Keratinocyte (primary cell): ENCODE results near the gene SF3B6. TPM values are rescaled to one million over a fixed set of nuclear protein-coding genes. Genes with fewer than 3 reads are reported as not detected.

Experiments
- DNase-seq: peaks from one replicate; pipeline ENCODE4 v3.0.0-alpha.2; 2011; ENCODE audit warnings: low read depth, missing footprints, low spot score
- FAIRE-seq: peaks from 2 replicates; lab custom pipeline; 2011; peaks lifted over from hg19 to GRCh38; lab: Jason Lieb, UNC
- H2AFZ ChIP-seq: 2 replicates; pipeline ENCODE4 v1.6.0; 2012; ENCODE audit warnings: low read length, control low read depth, inconsistent platforms; ENCODE audit not compliant: control insufficient read depth
- H3K27ac ChIP-seq: 2 replicates; pipeline ENCODE4 v1.5.1; 2011; ENCODE audit warnings: low read length; ENCODE audit not compliant: control insufficient read depth, insufficient read depth
- H3K27me3 ChIP-seq: 3 replicates; pipeline ENCODE4 v1.6.0; 2011; ENCODE audit warnings: low read length; ENCODE audit not compliant: control insufficient read depth, insufficient read depth; ENCODE audit errors: extremely low read depth
- H3K36me3 ChIP-seq, 2 experiments: 2 replicates in 1 of 2; 3 replicates in 1 of 2; pipeline ENCODE4 v1.5.1; 2011; ENCODE audit warnings: low read length in 2 of 2, mild to moderate bottlenecking in 1 of 2; ENCODE audit not compliant: control insufficient read depth in 2 of 2, insufficient read depth in 2 of 2; ENCODE audit errors: extremely low read depth in 1 of 2
- H3K4me1 ChIP-seq: 3 replicates; pipeline ENCODE4 v1.5.1; 2011; ENCODE audit warnings: low read length; ENCODE audit not compliant: control insufficient read depth, insufficient read depth; ENCODE audit errors: extremely low read depth
- H3K4me2 ChIP-seq: 3 replicates; pipeline ENCODE4 v1.6.0; 2011; ENCODE audit warnings: low read depth, low read length; ENCODE audit not compliant: control insufficient read depth, insufficient read depth; ENCODE audit errors: extremely low read depth
- H3K4me3 ChIP-seq, 3 experiments: fragments of 200-600 bp in 1 of 3; sonication (generic) in 1 of 3; 2 replicates in 2 of 3; 3 replicates in 1 of 3; pipeline ENCODE4 v1.5.1; 2011 to 2016; ENCODE audit warnings: low read length in 3 of 3, mild to moderate bottlenecking in 3 of 3, control low read depth in 2 of 3, inconsistent platforms in 1 of 3, low read depth in 1 of 3, mixed read lengths in 1 of 3, mixed run types in 1 of 3, moderate library complexity in 1 of 3; ENCODE audit not compliant: control insufficient read depth in 2 of 3, insufficient read depth in 2 of 3; ENCODE audit errors: extremely low read depth in 1 of 3
- H3K79me2 ChIP-seq: 2 replicates; pipeline ENCODE4 v1.6.0; 2012; ENCODE audit warnings: low read length; ENCODE audit not compliant: control insufficient read depth, insufficient read depth
- H3K9ac ChIP-seq: 3 replicates; pipeline ENCODE4 v1.6.0; 2011; ENCODE audit warnings: low read length; ENCODE audit not compliant: control insufficient read depth, insufficient read depth; ENCODE audit errors: extremely low read depth
- H3K9me1 ChIP-seq: 3 replicates; pipeline ENCODE4 v1.6.0; 2011; ENCODE audit warnings: low read length; ENCODE audit not compliant: control insufficient read depth, insufficient read depth; ENCODE audit errors: extremely low read depth
- H3K9me3 ChIP-seq: 2 replicates; pipeline ENCODE4 v1.5.1; 2012; ENCODE audit warnings: low read depth, low read length; ENCODE audit not compliant: control insufficient read depth
- H4K20me1 ChIP-seq: 3 replicates; pipeline ENCODE4 v1.6.0; 2011; ENCODE audit warnings: low read length; ENCODE audit not compliant: control insufficient read depth, insufficient read depth; ENCODE audit errors: extremely low read depth
- CTCF ChIP-seq, 3 experiments: IDR thresholded peaks in 1 of 3; conservative IDR thresholded peaks in 1 of 3; optimal IDR thresholded peaks in 1 of 3; 2 replicates in 2 of 3; 3 replicates in 1 of 3; pipeline versions ENCODE3 to v1.5.1; 2011; ENCODE audit warnings: low read length in 3 of 3, mild to moderate bottlenecking in 3 of 3, moderate library complexity in 2 of 3, control low read depth in 1 of 3, inconsistent platforms in 1 of 3; ENCODE audit not compliant: insufficient read depth in 2 of 3; ENCODE audit errors: extremely low read depth in 1 of 3
- EZH2 ChIP-seq: IDR thresholded peaks from one replicate; pipeline ENCODE4 v1.6.1; 2012; ENCODE audit warnings: inconsistent platforms, mild to moderate bottlenecking, low read length, moderate library complexity
- dilution Hi-C: fragments of 300-500 bp; cut with MboI; formaldehyde crosslinking; loops from one replicate; pipeline ENCODE4 v1.7.0; 2020; ENCODE audit warnings: low sequenced_read_pairs; ENCODE audit not compliant: extremely low pct_ligation_motif_present
- polyA plus RNA-seq, 5 experiments: library from polyadenylated mRNA; depleted of rRNA in 3 of 5; stranded (reverse) in 3 of 5; stranded (forward) in 1 of 5; unstranded in 1 of 5; fragments of >200 nt; gene quantifications; 1 replicate in 1 of 5; 2 replicates in 3 of 5; 3 replicates in 1 of 5; pipeline versions ENCODE4 v1.2.1 to v1.2.3, GENCODE V29; 2011 to 2012; ENCODE audit warnings: missing spikeins in 2 of 5, low read depth in 1 of 5, low replicate concordance in 1 of 5

Gene SF3B6
- polyA plus RNA-seq, 1 donor (not counting 4 experiments of a cell fraction or from before 2014, with no cell fraction given): 347 TPM

DNA sequence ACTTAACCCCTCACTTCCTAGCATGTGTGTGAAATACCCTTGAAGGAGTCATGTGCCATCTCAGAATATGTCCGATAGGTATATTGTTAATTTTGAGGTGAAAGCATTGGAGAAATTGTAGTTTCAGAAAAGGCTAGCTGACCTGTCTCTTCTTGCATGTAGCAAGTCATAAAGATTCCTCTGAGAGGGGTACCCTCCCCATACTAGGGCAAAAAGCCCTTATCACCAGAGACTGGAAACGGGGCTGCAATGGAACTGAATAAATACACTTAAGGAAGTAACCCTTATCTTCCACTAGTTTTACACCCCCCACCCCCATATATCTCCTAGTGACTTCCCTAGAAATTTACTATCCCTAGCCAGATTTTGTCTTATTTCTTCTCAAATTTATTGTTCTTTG, 1.8 kb upstream of the SF3B6 start:
- peak overlapping the region; percentile 53 to 84 (median 82) for H3K4me3 ChIP-seq
- TF ChIP-seq CTCF (optimal IDR thresholded peaks at IDR 0.05 in 1 of 3, IDR thresholded peaks at IDR 0.05 in 1 of 3, conservative IDR thresholded peaks at IDR 0.05 in 1 of 3; ENCODE audit: extremely low read depth in 1 of 3, insufficient read depth in 2 of 3, low read length in 3 of 3): no peak
- no peak for TF ChIP-seq EZH2
- H2AFZ ChIP-seq: no peak overlapping the region
- peak overlapping the region; percentile 93 for H3K27ac ChIP-seq
- no peaks in the 10 kb centered on the region for H3K9me3 ChIP-seq
- H3K79me2 ChIP-seq: peaks cover 24% of the 10 kb centered on the region
- FAIRE-seq (no peak), DNase-seq (no peak)
- peak overlapping the region; percentile 74 for H3K4me2 ChIP-seq
- no peaks in the 10 kb centered on the region for H3K27me3 ChIP-seq
- H3K9me1 ChIP-seq: no peaks in the 10 kb centered on the region
- peaks cover 7 to 17% of the 10 kb centered on the region in 2 experiments for H3K36me3 ChIP-seq
- no peaks in the 10 kb centered on the region for H4K20me1 ChIP-seq
- H3K4me1 ChIP-seq: peaks cover 9% of the 10 kb centered on the region
- dilution Hi-C loops: no loop called here
- H3K9ac ChIP-seq: peak overlapping the region; percentile 91

DNA sequence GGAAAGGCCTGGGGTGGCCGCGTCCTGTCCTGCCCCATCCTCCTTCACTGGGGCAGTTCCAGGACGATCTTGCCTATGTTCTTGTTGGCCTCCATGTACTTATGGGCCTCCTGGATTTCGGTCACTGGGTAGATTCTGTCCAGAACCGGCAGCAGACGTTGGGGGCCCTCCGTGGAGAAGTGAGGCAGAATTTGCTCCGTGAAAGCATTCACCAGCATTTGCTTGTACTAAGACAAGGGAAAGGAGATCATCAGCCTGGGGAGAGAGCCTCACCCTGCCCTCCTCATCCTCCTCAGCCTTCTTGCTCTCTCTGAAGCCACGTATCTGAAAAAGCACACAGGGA, 1.4 kb upstream of the SF3B6 start:
- Histone ChIP-seq H3K27me3 (no peaks in the 10 kb centered on the region), H3K27ac (peak overlapping the region; percentile 93), H3K36me3 (peaks cover 10 to 19% of the 10 kb centered on the region in 2 experiments), H3K4me3 (peak overlapping the region; percentile 53 to 84 (median 82)), H2AFZ (peak overlapping the region; percentile 64), H3K79me2 (peaks cover 28% of the 10 kb centered on the region), H3K4me2 (peak overlapping the region; percentile 74), H3K9ac (peak overlapping the region; percentile 91), H3K9me1 (no peaks in the 10 kb centered on the region), H3K9me3 (no peaks in the 10 kb centered on the region), H4K20me1 (no peaks in the 10 kb centered on the region), H3K4me1 (peaks cover 9% of the 10 kb centered on the region)
- TF ChIP-seq CTCF (optimal IDR thresholded peaks at IDR 0.05 in 1 of 3, IDR thresholded peaks at IDR 0.05 in 1 of 3, conservative IDR thresholded peaks at IDR 0.05 in 1 of 3; ENCODE audit: extremely low read depth in 1 of 3, insufficient read depth in 2 of 3, low read length in 3 of 3) (no peak), EZH2 (no peak)
- dilution Hi-C loops: no loop called here
- FAIRE-seq (no peak), DNase-seq (no peak)
